ENCODE data around the gene NUDT14.

The NUDT14 gene

GRCh38 chr14:105160776-105161175 lies 20.3 kb downstream of the NUDT14 start:
- in situ Hi-C loops (cut with MboI; ENCODE audit: low sequenced_read_pairs), result no loop called here

- in situ Hi-C loops (cut with MboI; ENCODE audit: low sequenced_read_pairs), result no loop called here
These were observed 21.8 kb downstream of the NUDT14 start for GRCh38 chr14:105159344-105159743.

- in situ Hi-C loops (cut with MboI; ENCODE audit: low sequenced_read_pairs), result no loop called here
These were observed 22.3 kb downstream of the NUDT14 start for GRCh38 chr14:105158794-105159193.

GRCh38 chr14:105157872-105158271 lies 23.2 kb downstream of the NUDT14 start:
- in situ Hi-C loops (cut with MboI; ENCODE audit: low sequenced_read_pairs), result no loop called here

- in situ Hi-C loops (cut with MboI; ENCODE audit: low sequenced_read_pairs), result no loop called here
These were observed 24.4 kb downstream of the NUDT14 start for GRCh38 chr14:105156414-105157375.

- in situ Hi-C loops (cut with MboI; ENCODE audit: low sequenced_read_pairs), result no loop called here
These were observed 25.3 kb downstream of the NUDT14 start for GRCh38 chr14:105155681-105156413.

- in situ Hi-C loops (cut with MboI; ENCODE audit: low sequenced_read_pairs), result no loop called here
These were observed 26.0 kb downstream of the NUDT14 start for GRCh38 chr14:105155071-105155651.

GRCh38 chr14:105154476-105154871 lies 26.6 kb downstream of the NUDT14 start:
- in situ Hi-C loops (cut with MboI; ENCODE audit: low sequenced_read_pairs), result no loop called here

- in situ Hi-C loops (cut with MboI; ENCODE audit: low sequenced_read_pairs), result no loop called here
These were observed 27.2 kb downstream of the NUDT14 start for GRCh38 chr14:105153739-105154475.

- in situ Hi-C loops (cut with MboI; ENCODE audit: low sequenced_read_pairs), result no loop called here
These were observed 27.8 kb downstream of the NUDT14 start for GRCh38 chr14:105153331-105153731.

GRCh38 chr14:105152794-105153241 lies 28.3 kb downstream of the NUDT14 start:
- in situ Hi-C loops (cut with MboI; ENCODE audit: low sequenced_read_pairs), result no loop called here

- in situ Hi-C loops (cut with MboI; ENCODE audit: low sequenced_read_pairs), result no loop called here
These were observed 29.0 kb downstream of the NUDT14 start for GRCh38 chr14:105151838-105152793.

GRCh38 chr14:105151084-105151837 lies 29.9 kb downstream of the NUDT14 start:
- in situ Hi-C loops (cut with MboI; ENCODE audit: low sequenced_read_pairs), result no loop called here

- in situ Hi-C loops (cut with MboI; ENCODE audit: low sequenced_read_pairs), result no loop called here
These were observed 30.6 kb downstream of the NUDT14 start for GRCh38 chr14:105150368-105151083.

- in situ Hi-C loops (cut with MboI; ENCODE audit: low sequenced_read_pairs), result no loop called here
These were observed 31.1 kb downstream of the NUDT14 start for GRCh38 chr14:105150026-105150367.

- in situ Hi-C loops (cut with MboI; ENCODE audit: low sequenced_read_pairs), result no loop called here
These were observed 31.8 kb downstream of the NUDT14 start for GRCh38 chr14:105149146-105149781.

GRCh38 chr14:105148604-105149145 lies 32.4 kb downstream of the NUDT14 start:
- in situ Hi-C loops (cut with MboI; ENCODE audit: low sequenced_read_pairs), result no loop called here

All from hTERT RPE-1 (cell line).